OCI-LY1 (cell line): ENCODE results near the gene PRPF6.

Experiments
- H2AFZ ChIP-seq: fragments of 200-600 bp; sonication (generic), shearing (Covaris generic); 2 replicates; pipeline ENCODE4 v1.6.0; 2014; ENCODE audit warnings: antibody characterized with exemption, mild to moderate bottlenecking, low read length
- H3F3A ChIP-seq: fragments of 200-600 bp; sonication (generic), shearing (Covaris generic); 2 replicates; pipeline ENCODE4 v1.6.0; 2014; ENCODE audit warnings: mild to moderate bottlenecking, antibody characterized with exemption, low read length, moderate library complexity; ENCODE audit not compliant: insufficient read depth
- H3K27ac ChIP-seq: fragments of 200-600 bp; sonication (generic); 2 replicates; pipeline ENCODE4 v1.5.1; 2014; ENCODE audit warnings: low read length, mixed run types, mild to moderate bottlenecking, low read depth; ENCODE audit not compliant: poor library complexity, severe bottlenecking
- H3K27me3 ChIP-seq: fragments of 200-600 bp; sonication (generic); 2 replicates; pipeline ENCODE4 v1.6.0; 2014; ENCODE audit warnings: antibody characterized with exemption, mild to moderate bottlenecking, low read length, moderate library complexity; ENCODE audit not compliant: insufficient read depth
- H3K36me3 ChIP-seq: fragments of 200-600 bp; sonication (generic); 2 replicates; pipeline ENCODE4 v1.6.1; 2014; ENCODE audit warnings: mild to moderate bottlenecking, antibody characterized with exemption, low read length, moderate library complexity, mixed read lengths; ENCODE audit not compliant: insufficient read depth
- H3K4me1 ChIP-seq: fragments of 200-600 bp; sonication (generic); 2 replicates; pipeline ENCODE4 v1.5.1; 2014; ENCODE audit warnings: mild to moderate bottlenecking, low read length, moderate library complexity; ENCODE audit not compliant: insufficient read depth, severe bottlenecking
- H3K4me2 ChIP-seq: fragments of 200-600 bp; sonication (generic), shearing (Covaris generic); 2 replicates; pipeline ENCODE4 v1.6.1; 2014; ENCODE audit warnings: low read length
- H3K4me3 ChIP-seq: fragments of 200-600 bp; sonication (generic); 2 replicates; pipeline ENCODE4 v1.5.1; 2014; ENCODE audit warnings: low read length, low read depth, mild to moderate bottlenecking, mixed read lengths; ENCODE audit not compliant: poor library complexity, severe bottlenecking
- H3K79me2 ChIP-seq: fragments of 200-600 bp; shearing (Covaris generic); 2 replicates; pipeline ENCODE4 v1.6.1; 2016; ENCODE audit warnings: mixed run types, low read length, mixed read lengths; ENCODE audit not compliant: insufficient read depth
- H3K9ac ChIP-seq: fragments of 200-600 bp; sonication (generic), shearing (Covaris generic); 2 replicates; pipeline ENCODE4 v1.6.1; 2014; ENCODE audit warnings: mild to moderate bottlenecking, low read length, mixed read lengths
- H3K9me2 ChIP-seq: fragments of 200-600 bp; sonication (generic), shearing (Covaris generic); 2 replicates; pipeline ENCODE4 v1.6.1; 2014; ENCODE audit warnings: low read depth, mild to moderate bottlenecking, low read length, mixed read lengths
- H3K9me3 ChIP-seq: fragments of 200-600 bp; shearing (Covaris generic); 2 replicates; pipeline ENCODE4 v1.6.1; 2014; ENCODE audit warnings: low read length, mixed read lengths
- H4K20me1 ChIP-seq: fragments of 200-600 bp; sonication (generic), shearing (Covaris generic); 2 replicates; pipeline ENCODE4 v1.6.0; 2016; ENCODE audit warnings: mild to moderate bottlenecking, low read length; ENCODE audit not compliant: insufficient read depth
- EZH2 ChIP-seq: fragments of 200-600 bp; sonication (generic), shearing (Covaris generic); IDR thresholded peaks from 2 replicates; pipeline ENCODE4 v1.8.0; 2017; ENCODE audit warnings: borderline replicate concordance, mixed run types, mild to moderate bottlenecking, antibody characterized with exemption, low read length, moderate library complexity, mixed read lengths
- TF ChIP-seq, protein P1 (sequence below): fragments of 200-600 bp; sonication (generic), shearing (Covaris generic); IDR thresholded peaks from 2 replicates; pipeline ENCODE4 v1.5.1; 2017; ENCODE audit warnings: mild to moderate bottlenecking, antibody characterized with exemption, low read length, moderate library complexity, mixed read lengths

Gene PRPF6

DNA sequence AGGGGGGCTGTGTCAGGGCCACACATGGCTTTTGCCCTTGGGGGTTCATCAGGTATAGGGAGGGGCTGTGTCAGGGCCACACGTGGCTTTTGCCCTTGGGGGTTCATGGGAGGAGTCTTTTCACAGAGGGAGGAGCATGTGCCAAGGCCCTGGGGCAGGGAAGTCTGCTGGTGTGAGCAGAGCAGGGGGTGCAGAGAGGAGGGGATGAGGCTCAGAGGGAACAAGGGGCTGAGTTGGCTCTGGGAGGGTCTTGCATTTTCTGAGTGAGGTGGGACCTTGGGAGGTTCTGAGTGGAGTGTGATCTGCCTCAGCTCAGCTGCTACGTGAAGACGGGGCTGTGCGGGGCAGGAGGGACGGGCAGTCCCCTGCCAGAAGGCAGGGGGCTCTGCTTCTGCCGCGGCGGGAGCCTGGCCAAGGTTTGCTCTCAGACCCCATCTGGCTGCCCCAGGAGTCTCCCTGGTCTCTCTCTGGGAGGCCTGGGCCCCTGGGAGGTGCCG, 74.5 kb downstream of the PRPF6 start:
- Histone ChIP-seq H3K4me1 (peaks cover 15% of the 10 kb centered on the region), H3K4me3 (no peak overlapping the region), H3K4me2 (no peak overlapping the region), H4K20me1 (no peaks in the 10 kb centered on the region), H3F3A (no peaks in the 10 kb centered on the region), H3K36me3 (no peaks in the 10 kb centered on the region), H3K9me2 (no peaks in the 10 kb centered on the region), H3K79me2 (no peaks in the 10 kb centered on the region), H3K9ac (no peak overlapping the region), H2AFZ (no peak overlapping the region), H3K27ac (no peak overlapping the region), H3K9me3 (no peaks in the 10 kb centered on the region), H3K27me3 (peaks cover 21% of the 10 kb centered on the region)
- TF ChIP-seq EZH2, result no peak
- TF ChIP-seq, protein P1, sequence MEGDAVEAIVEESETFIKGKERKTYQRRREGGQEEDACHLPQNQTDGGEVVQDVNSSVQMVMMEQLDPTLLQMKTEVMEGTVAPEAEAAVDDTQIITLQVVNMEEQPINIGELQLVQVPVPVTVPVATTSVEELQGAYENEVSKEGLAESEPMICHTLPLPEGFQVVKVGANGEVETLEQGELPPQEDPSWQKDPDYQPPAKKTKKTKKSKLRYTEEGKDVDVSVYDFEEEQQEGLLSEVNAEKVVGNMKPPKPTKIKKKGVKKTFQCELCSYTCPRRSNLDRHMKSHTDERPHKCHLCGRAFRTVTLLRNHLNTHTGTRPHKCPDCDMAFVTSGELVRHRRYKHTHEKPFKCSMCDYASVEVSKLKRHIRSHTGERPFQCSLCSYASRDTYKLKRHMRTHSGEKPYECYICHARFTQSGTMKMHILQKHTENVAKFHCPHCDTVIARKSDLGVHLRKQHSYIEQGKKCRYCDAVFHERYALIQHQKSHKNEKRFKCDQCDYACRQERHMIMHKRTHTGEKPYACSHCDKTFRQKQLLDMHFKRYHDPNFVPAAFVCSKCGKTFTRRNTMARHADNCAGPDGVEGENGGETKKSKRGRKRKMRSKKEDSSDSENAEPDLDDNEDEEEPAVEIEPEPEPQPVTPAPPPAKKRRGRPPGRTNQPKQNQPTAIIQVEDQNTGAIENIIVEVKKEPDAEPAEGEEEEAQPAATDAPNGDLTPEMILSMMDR, result no peak

- no peak for TF ChIP-seq EZH2
- TF ChIP-seq, protein P1, result no peak
- Histone ChIP-seq H3K9me3 (no peaks in the 10 kb centered on the region), H3K9me2 (no peaks in the 10 kb centered on the region), H2AFZ (no peak overlapping the region), H3K9ac (no peak overlapping the region), H3K4me1 (peaks cover 15% of the 10 kb centered on the region), H3K79me2 (no peaks in the 10 kb centered on the region), H3K4me3 (no peak overlapping the region), H4K20me1 (no peaks in the 10 kb centered on the region), H3K27ac (no peak overlapping the region), H3K36me3 (no peaks in the 10 kb centered on the region), H3F3A (no peaks in the 10 kb centered on the region), H3K4me2 (no peak overlapping the region), H3K27me3 (peaks cover 21% of the 10 kb centered on the region)
Measured at GRCh38 chr20:64055893-64056638, 75.1 kb downstream of the PRPF6 start.

DNA sequence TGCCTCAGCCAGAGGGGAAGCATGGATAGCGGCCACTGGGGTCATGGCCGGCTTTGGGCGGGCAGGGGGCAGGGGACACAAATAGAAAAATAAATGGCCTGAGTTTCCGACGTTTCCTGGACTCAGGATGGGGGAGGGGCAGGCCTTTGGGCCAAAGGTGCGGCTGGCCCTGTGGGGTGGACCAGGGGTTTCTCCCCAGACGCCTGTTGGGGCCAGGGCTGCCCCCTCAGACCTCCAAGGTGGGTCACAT, 75.6 kb downstream of the PRPF6 start:
- H3K27ac ChIP-seq, result no peak overlapping the region
- H3F3A ChIP-seq, result no peaks in the 10 kb centered on the region
- no peak overlapping the region for H2AFZ ChIP-seq
- TF ChIP-seq EZH2, result no peak
- TF ChIP-seq, protein P1, result no peak
- H3K9me2 ChIP-seq, result no peaks in the 10 kb centered on the region
- peaks cover 21% of the 10 kb centered on the region for H3K27me3 ChIP-seq
- H4K20me1 ChIP-seq, result no peaks in the 10 kb centered on the region
- peaks cover 15% of the 10 kb centered on the region for H3K4me1 ChIP-seq
- H3K9ac ChIP-seq, result no peak overlapping the region
- no peaks in the 10 kb centered on the region for H3K36me3 ChIP-seq
- no peaks in the 10 kb centered on the region for H3K79me2 ChIP-seq
- H3K4me2 ChIP-seq, result no peak overlapping the region
- H3K9me3 ChIP-seq, result no peaks in the 10 kb centered on the region
- H3K4me3 ChIP-seq, result no peak overlapping the region
